HUES64 (cell line): ENCODE results near the gene RNF11.

Source experiments
- H3K27ac ChIP-seq: 2 replicates; pipeline ENCODE4 v1.7.0; 2013; ENCODE audit warnings: low read depth, low read length, inconsistent platforms
- H3K27me3 ChIP-seq: 2 replicates; pipeline ENCODE4 v1.6.1; 2013; ENCODE audit warnings: mild to moderate bottlenecking, low read length; ENCODE audit not compliant: insufficient read depth
- H3K36me3 ChIP-seq: 2 replicates; pipeline ENCODE4 v1.6.1; 2013; ENCODE audit warnings: mild to moderate bottlenecking, low read length; ENCODE audit not compliant: insufficient read depth
- H3K4me1 ChIP-seq: 2 replicates; pipeline ENCODE4 v1.6.1; 2013; ENCODE audit warnings: mild to moderate bottlenecking, low read length, moderate library complexity; ENCODE audit not compliant: insufficient read depth
- H3K4me3 ChIP-seq: 2 replicates; pipeline ENCODE4 v1.5.1; 2013; ENCODE audit warnings: mild to moderate bottlenecking, low read length, moderate library complexity
- H3K9ac ChIP-seq: 2 replicates; pipeline ENCODE4 v1.6.1; 2013; ENCODE audit warnings: mild to moderate bottlenecking, low read depth, low read length
- H3K9me3 ChIP-seq: 2 replicates; pipeline ENCODE4 v1.6.1; 2013; ENCODE audit warnings: low read depth, low read length; ENCODE audit not compliant: insufficient read depth
- WGBS: fragments of 150-250, 120-280 bp; methylation state at CpG from one replicate; pipeline ENCODE4 v1.1.7; 2013; ENCODE audit warnings: missing lambda C conversion rate; 5-methylcytosine and 5-hydroxymethylcytosine counted together

Gene RNF11

GRCh38 chr1:51266181-51266580 lies 30.1 kb downstream of the RNF11 start:
- 98% methylated on average over 2 of the region's 2 CpGs for WGBS
- Histone ChIP-seq H3K36me3 (peaks cover 13% of the 10 kb centered on the region), H3K4me3 (no peak overlapping the region), H3K4me1 (peaks cover 6% of the 10 kb centered on the region; the same call in 1 of the 2 replicates), H3K9me3 (no peaks in the 10 kb centered on the region), H3K9ac (no peak overlapping the region), H3K27ac (no peak overlapping the region), H3K27me3 (no peaks in the 10 kb centered on the region)

- H3K4me1 ChIP-seq, result peaks cover 6% of the 10 kb centered on the region; the same call in 1 of the 2 replicates
- no peaks in the 10 kb centered on the region for H3K9me3 ChIP-seq
- H3K27ac ChIP-seq, result no peak overlapping the region
- H3K27me3 ChIP-seq, result no peaks in the 10 kb centered on the region
- no peak overlapping the region for H3K9ac ChIP-seq
- H3K4me3 ChIP-seq, result no peak overlapping the region
- peaks cover 19% of the 10 kb centered on the region for H3K36me3 ChIP-seq
- 98% methylated on average over 4 of the region's 4 CpGs for WGBS
These were observed 30.7 kb downstream of the RNF11 start for GRCh38 chr1:51266791-51267190.

- Histone ChIP-seq H3K36me3 (peaks cover 37% of the 10 kb centered on the region), H3K4me3 (no peak overlapping the region), H3K27me3 (no peaks in the 10 kb centered on the region), H3K9me3 (no peaks in the 10 kb centered on the region), H3K4me1 (peaks cover 6% of the 10 kb centered on the region; the same call in 1 of the 2 replicates), H3K27ac (no peak overlapping the region), H3K9ac (no peak overlapping the region)
- WGBS, result 93% methylated on average over 2 of the region's 2 CpGs
These were observed 32.6 kb downstream of the RNF11 start for GRCh38 chr1:51268634-51269033.

- Histone ChIP-seq H3K4me3 (no peak overlapping the region), H3K9ac (no peak overlapping the region), H3K4me1 (no peaks in the 10 kb centered on the region), H3K27ac (no peak overlapping the region), H3K27me3 (no peaks in the 10 kb centered on the region), H3K9me3 (no peaks in the 10 kb centered on the region), H3K36me3 (peaks cover 39% of the 10 kb centered on the region)
These were observed 34.7 kb downstream of the RNF11 start for GRCh38 chr1:51270751-51271150.

GRCh38 chr1:51272916-51273315 lies 36.8 kb downstream of the RNF11 start:
- no peaks in the 10 kb centered on the region for H3K9me3 ChIP-seq
- no peak overlapping the region for H3K27ac ChIP-seq
- H3K36me3 ChIP-seq, result peaks cover 39% of the 10 kb centered on the region
- no peaks in the 10 kb centered on the region for H3K4me1 ChIP-seq
- H3K27me3 ChIP-seq, result no peaks in the 10 kb centered on the region
- no peak overlapping the region for H3K4me3 ChIP-seq
- no peak overlapping the region for H3K9ac ChIP-seq

GRCh38 chr1:51274676-51275075 lies 38.6 kb downstream of the RNF11 start:
- Histone ChIP-seq H3K36me3 (peaks cover 39% of the 10 kb centered on the region), H3K4me1 (no peaks in the 10 kb centered on the region), H3K4me3 (no peak overlapping the region), H3K27me3 (no peaks in the 10 kb centered on the region), H3K9ac (no peak overlapping the region), H3K9me3 (no peaks in the 10 kb centered on the region), H3K27ac (no peak overlapping the region)
- WGBS, result 95% methylated on average over 6 of the region's 6 CpGs

- no peak overlapping the region for H3K27ac ChIP-seq
- no peak overlapping the region for H3K9ac ChIP-seq
- no peak overlapping the region for H3K4me3 ChIP-seq
- H3K9me3 ChIP-seq, result no peaks in the 10 kb centered on the region
- no peaks in the 10 kb centered on the region for H3K4me1 ChIP-seq
- 97% methylated on average over 7 of the region's 7 CpGs for WGBS
- H3K36me3 ChIP-seq, result peaks cover 26% of the 10 kb centered on the region
- H3K27me3 ChIP-seq, result no peaks in the 10 kb centered on the region
These were observed 40.2 kb downstream of the RNF11 start for GRCh38 chr1:51276286-51276685.

- no peaks in the 10 kb centered on the region for H3K36me3 ChIP-seq
- no peak overlapping the region for H3K4me3 ChIP-seq
- no peaks in the 10 kb centered on the region for H3K9me3 ChIP-seq
- 88% methylated on average over 4 of the region's 4 CpGs for WGBS
- no peaks in the 10 kb centered on the region for H3K4me1 ChIP-seq
- no peak overlapping the region for H3K9ac ChIP-seq
- no peak overlapping the region for H3K27ac ChIP-seq
- no peaks in the 10 kb centered on the region for H3K27me3 ChIP-seq
These were observed 44.4 kb downstream of the RNF11 start for GRCh38 chr1:51280321-51280978.

- Histone ChIP-seq H3K4me3 (no peak overlapping the region), H3K9ac (no peak overlapping the region), H3K9me3 (no peaks in the 10 kb centered on the region), H3K27ac (no peak overlapping the region), H3K4me1 (no peaks in the 10 kb centered on the region), H3K36me3 (no peaks in the 10 kb centered on the region), H3K27me3 (no peaks in the 10 kb centered on the region)
- 95% methylated on average over 5 of the region's 5 CpGs for WGBS
These were observed 45.7 kb downstream of the RNF11 start for GRCh38 chr1:51281807-51282206.

GRCh38 chr1:51282605-51283004 lies 46.5 kb downstream of the RNF11 start:
- no peak overlapping the region for H3K27ac ChIP-seq
- H3K9me3 ChIP-seq, result no peaks in the 10 kb centered on the region
- H3K36me3 ChIP-seq, result no peaks in the 10 kb centered on the region
- WGBS, result 97% methylated on average over 4 of the region's 5 CpGs
- H3K27me3 ChIP-seq, result no peaks in the 10 kb centered on the region
- H3K9ac ChIP-seq, result no peak overlapping the region
- no peak overlapping the region for H3K4me3 ChIP-seq
- no peaks in the 10 kb centered on the region for H3K4me1 ChIP-seq

GRCh38 chr1:51283979-51284378 lies 47.9 kb downstream of the RNF11 start:
- Histone ChIP-seq H3K27ac (no peak overlapping the region), H3K9ac (no peak overlapping the region), H3K4me1 (no peaks in the 10 kb centered on the region), H3K36me3 (no peaks in the 10 kb centered on the region), H3K27me3 (no peaks in the 10 kb centered on the region), H3K4me3 (no peak overlapping the region), H3K9me3 (no peaks in the 10 kb centered on the region)
- WGBS, result 93% methylated on average over 5 of the region's 5 CpGs

GRCh38 chr1:51284487-51284954 lies 48.4 kb downstream of the RNF11 start:
- Histone ChIP-seq H3K36me3 (no peaks in the 10 kb centered on the region), H3K4me3 (no peak overlapping the region), H3K9me3 (no peaks in the 10 kb centered on the region), H3K27ac (no peak overlapping the region), H3K9ac (no peak overlapping the region), H3K27me3 (no peaks in the 10 kb centered on the region), H3K4me1 (no peaks in the 10 kb centered on the region)
